Left ventricle myocardium inferior (tissue), 1 donor: Measurements from ENCODE around the gene BCKDK. TPM values are rescaled to one million over a fixed set of nuclear protein-coding genes. Genes with fewer than 3 reads are reported as not detected.
"Not testable (repeated sequence)": the region's sequence is repeated elsewhere in the genome, so short reads cannot be mapped to it uniquely, and the experiment has no call there.

Experiments used
- DNase-seq: peaks from one replicate; pipeline ENCODE4 v3.0.0-alpha.2; 2020
- H3K27ac ChIP-seq: fragments of 200-600 bp; replicated peaks from 2 replicates; pipeline ENCODE4 v1.8.0; 2021
- H3K27me3 ChIP-seq: fragments of 200-600 bp; 2 replicates; pipeline ENCODE4 v1.8.0; 2021; ENCODE audit warnings: low read depth
- H3K36me3 ChIP-seq: fragments of 200-600 bp; 2 replicates; pipeline ENCODE4 v1.8.0; 2021
- H3K4me1 ChIP-seq: fragments of 200-600 bp; 2 replicates; pipeline ENCODE4 v1.8.0; 2021
- H3K4me3 ChIP-seq: fragments of 200-600 bp; 2 replicates; pipeline ENCODE4 v1.8.0; 2021; ENCODE audit warnings: mild to moderate bottlenecking, moderate library complexity
- H3K9me3 ChIP-seq: fragments of 200-600 bp; replicated peaks from 2 replicates; pipeline ENCODE4 v1.8.0; 2021
- intact Hi-C: fragments of 100-400 bp; cut with micrococcal nuclease; formaldehyde crosslinking; loops from one replicate; pipeline ENCODE4 v1.11.0; 2022
- total RNA-seq: library from RNA; stranded (reverse); fragmentation: NEBNext Ultra II Directional; extraction: Animal tissue kit (Norgen Biotek cat#: 25700); gene quantifications from one replicate; pipeline ENCODE4 v1.2.1, GENCODE V29; 2021
- TF ChIP-seq, protein P1 (sequence below): fragments of 200-600 bp; IDR thresholded peaks from 2 replicates; pipeline ENCODE4 v1.8.0; 2021; ENCODE audit warnings: antibody characterized with exemption, mild to moderate bottlenecking, borderline replicate concordance
- donor health status: DM: no; HTN: yes; CAD: no; lungs with severe emphysema.

Gene BCKDK
- total RNA-seq, 1 donor from 2014 or later: 75.9 TPM

DNA sequence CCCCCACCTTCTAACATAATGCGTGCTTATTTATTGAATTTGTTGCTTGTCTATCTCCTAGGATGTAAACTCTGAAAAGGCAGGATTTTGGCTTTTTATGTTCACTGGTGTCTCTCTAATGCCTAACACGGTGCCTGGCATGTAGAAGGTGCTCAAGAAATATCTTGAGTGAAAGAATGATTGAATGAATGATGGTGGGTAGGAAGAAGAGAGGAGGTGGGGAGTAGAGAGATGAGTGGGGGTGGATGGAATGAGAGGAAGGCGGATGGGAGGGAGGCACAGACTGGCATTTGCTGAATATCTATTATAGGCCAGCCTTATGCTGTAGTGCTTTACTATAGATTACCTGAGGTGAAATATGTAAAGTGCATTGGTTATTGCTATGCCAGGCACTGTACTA is 39.4 kb downstream of the BCKDK start:
- Histone ChIP-seq H3K4me3 (no peak overlapping the region), H3K36me3 (no peaks in the 10 kb centered on the region), H3K27ac (no peak overlapping the region), H3K4me1 (peaks cover 10% of the 10 kb centered on the region), H3K27me3 (peaks cover 27% of the 10 kb centered on the region), H3K9me3 (no peaks in the 10 kb centered on the region)
- TF ChIP-seq, protein P1, sequence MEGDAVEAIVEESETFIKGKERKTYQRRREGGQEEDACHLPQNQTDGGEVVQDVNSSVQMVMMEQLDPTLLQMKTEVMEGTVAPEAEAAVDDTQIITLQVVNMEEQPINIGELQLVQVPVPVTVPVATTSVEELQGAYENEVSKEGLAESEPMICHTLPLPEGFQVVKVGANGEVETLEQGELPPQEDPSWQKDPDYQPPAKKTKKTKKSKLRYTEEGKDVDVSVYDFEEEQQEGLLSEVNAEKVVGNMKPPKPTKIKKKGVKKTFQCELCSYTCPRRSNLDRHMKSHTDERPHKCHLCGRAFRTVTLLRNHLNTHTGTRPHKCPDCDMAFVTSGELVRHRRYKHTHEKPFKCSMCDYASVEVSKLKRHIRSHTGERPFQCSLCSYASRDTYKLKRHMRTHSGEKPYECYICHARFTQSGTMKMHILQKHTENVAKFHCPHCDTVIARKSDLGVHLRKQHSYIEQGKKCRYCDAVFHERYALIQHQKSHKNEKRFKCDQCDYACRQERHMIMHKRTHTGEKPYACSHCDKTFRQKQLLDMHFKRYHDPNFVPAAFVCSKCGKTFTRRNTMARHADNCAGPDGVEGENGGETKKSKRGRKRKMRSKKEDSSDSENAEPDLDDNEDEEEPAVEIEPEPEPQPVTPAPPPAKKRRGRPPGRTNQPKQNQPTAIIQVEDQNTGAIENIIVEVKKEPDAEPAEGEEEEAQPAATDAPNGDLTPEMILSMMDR: no peak
- intact Hi-C loops: loop anchor here (10.0 kb wide), 1 partner anchor 163 kb away; the partner anchor contains the start of gene HSD3B7
- DNase-seq: no peak

DNA sequence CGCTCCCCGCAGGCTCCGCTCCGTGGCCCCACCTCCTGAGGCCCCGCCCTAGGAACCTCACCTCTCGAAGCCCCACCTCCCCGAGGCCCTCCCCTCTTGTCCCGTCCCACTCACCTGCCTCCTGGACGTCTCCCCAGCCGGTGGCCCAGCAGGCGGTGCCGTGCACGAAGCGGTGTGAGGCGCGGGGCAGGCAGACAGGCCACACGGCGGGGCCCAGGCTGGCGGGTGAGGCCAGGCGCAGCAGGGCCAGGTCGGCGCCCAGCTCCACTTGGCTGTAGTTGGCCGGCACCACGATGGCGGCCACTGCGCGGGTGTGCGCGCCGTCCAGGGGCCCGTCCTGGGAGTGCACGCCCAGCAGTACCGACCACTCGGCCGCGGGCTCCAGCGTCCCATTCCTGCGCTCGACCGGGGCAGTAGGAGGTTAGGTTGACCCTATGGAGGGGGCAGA is 40.1 kb downstream of the BCKDK start:
- no peak for DNase-seq
- no peak overlapping the region for H3K27ac ChIP-seq
- intact Hi-C loops: loop anchor here (10.0 kb wide), 1 partner anchor 164 kb away; the partner anchor contains the start of gene HSD3B7
- H3K4me1 ChIP-seq: peaks cover 4% of the 10 kb centered on the region
- peaks cover 27% of the 10 kb centered on the region for H3K27me3 ChIP-seq
- TF ChIP-seq, protein P1: no peak
- peak overlapping the region; percentile 39 for H3K4me3 ChIP-seq
- no peaks in the 10 kb centered on the region for H3K9me3 ChIP-seq
- no peaks in the 10 kb centered on the region for H3K36me3 ChIP-seq

DNA sequence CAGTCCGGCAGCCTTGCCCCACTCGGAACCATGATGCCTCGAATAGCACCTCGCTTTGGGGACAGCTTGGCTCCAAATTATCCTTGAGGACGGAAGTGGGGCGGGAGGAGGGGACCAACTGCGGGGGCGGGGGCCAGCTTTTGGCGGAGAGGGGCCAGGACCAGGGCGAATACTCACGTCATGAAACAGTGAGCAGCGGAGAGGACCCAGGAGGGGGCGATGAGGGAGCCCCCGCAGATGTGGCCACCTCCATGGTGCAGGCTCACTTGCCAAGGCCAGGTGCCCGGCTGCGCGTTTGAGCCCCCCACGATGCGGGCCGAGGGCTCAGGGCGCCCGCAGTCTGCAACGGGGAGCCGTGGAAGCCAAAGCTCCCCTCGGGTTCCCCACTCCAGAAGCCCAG is 40.7 kb downstream of the BCKDK start:
- DNase-seq: no peak
- no peaks in the 10 kb centered on the region for H3K36me3 ChIP-seq
- TF ChIP-seq, protein P1: no peak
- H3K27me3 ChIP-seq: peaks cover 27% of the 10 kb centered on the region
- H3K9me3 ChIP-seq: no peaks in the 10 kb centered on the region
- H3K27ac ChIP-seq: no peak overlapping the region
- H3K4me1 ChIP-seq: peaks cover 4% of the 10 kb centered on the region
- intact Hi-C loops: loop anchor here (10.0 kb wide), 1 partner anchor 164 kb away; the partner anchor contains the start of gene HSD3B7
- H3K4me3 ChIP-seq: no peak overlapping the region

DNA sequence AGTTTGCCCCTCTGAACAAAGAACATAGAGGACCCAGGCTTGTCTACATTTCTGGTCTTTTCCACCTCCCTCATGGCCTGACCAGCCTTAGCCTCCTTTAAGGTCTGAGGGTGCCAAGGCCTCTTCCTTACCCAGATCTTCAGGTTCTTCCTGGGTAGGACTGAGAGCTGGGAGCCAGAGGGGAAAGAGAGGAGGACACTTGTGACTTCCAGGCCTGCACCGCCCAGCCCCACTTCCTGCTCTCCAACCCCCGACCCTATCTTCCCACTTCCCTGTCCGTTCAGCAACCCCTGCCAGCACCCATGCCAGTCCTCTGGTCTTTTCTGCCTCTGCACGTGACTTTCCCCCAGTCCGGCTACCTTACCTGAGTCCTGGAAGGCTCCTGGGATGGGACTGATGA is 41.1 kb downstream of the BCKDK start:
- H3K4me3 ChIP-seq: peak overlapping the region; percentile 5
- no peak for DNase-seq
- no peaks in the 10 kb centered on the region for H3K9me3 ChIP-seq
- peaks cover 4% of the 10 kb centered on the region for H3K4me1 ChIP-seq
- no peaks in the 10 kb centered on the region for H3K36me3 ChIP-seq
- peaks cover 27% of the 10 kb centered on the region for H3K27me3 ChIP-seq
- TF ChIP-seq, protein P1: no peak
- no peak overlapping the region for H3K27ac ChIP-seq
- intact Hi-C loops: loop anchor here (10.0 kb wide), 1 partner anchor 165 kb away; the partner anchor contains the start of gene HSD3B7

DNA sequence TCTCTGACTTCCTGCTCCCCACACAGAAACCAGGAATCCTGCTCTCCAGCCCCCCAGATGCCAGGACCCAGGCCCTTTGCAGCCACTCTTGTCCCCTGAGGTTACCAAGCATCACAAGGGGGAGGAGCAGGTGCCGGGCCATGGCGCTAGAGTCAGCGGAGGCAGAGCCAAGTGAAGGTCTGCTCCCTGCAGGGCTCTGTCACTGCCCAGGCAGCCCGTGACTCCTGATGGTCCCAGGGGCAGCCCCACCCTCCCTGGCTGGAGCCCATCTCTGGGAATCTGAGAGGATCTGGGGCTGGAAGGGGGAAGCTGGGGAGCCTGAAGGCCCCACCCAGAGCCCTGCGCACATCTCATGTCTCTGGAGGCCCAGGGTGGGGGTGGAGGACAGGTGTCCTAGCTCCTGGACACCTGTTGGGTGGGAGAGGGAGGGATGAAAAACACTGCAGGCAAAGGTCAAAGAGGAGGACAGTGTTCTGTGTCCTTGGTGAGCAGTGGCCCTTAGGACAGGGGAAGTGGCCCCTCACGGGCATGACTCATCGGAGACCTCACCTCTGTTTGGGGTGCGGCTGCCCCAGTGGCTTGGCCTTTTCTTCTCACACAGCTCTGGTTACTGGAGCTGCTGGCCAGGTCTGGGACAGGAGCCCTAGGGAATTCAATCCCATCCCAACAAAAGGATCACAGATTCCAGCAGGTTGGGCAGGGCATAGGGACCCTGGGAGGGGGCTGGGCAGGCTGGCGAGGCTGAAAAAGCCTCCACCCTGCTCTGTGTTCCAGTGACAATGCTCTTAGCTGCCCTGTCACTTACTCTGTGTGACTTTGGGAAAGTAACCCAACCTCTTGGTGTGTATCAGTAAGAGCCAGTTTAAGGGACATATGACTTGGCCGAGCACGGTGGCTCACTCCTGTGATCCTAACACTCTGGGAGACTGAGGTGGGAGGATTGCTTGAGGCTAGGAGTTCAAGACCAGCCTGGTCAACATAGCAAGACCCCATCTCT is 42.0 kb downstream of the BCKDK start, which contains the start of gene PRSS36:
PRSS36 (minus strand) TSS at position 173 of the 997 bp plus-strand sequence; CDS start at position 142, 31 bp downstream.
- no peak for DNase-seq
- Histone ChIP-seq H3K4me1 (peaks cover 4% of the 10 kb centered on the region), H3K9me3 (no peaks in the 10 kb centered on the region), H3K27ac (peak within 1 kb of the TSS; percentile 23), H3K27me3 (peaks cover 27% of the 10 kb centered on the region), H3K36me3 (no peaks in the 10 kb centered on the region), H3K4me3 (peak within 1 kb of the TSS; percentile 5)
- TF ChIP-seq, protein P1: no peak
- intact Hi-C loops: loop anchor here (10.0 kb wide), 1 partner anchor 165 kb away; the partner anchor contains the start of gene HSD3B7

DNA sequence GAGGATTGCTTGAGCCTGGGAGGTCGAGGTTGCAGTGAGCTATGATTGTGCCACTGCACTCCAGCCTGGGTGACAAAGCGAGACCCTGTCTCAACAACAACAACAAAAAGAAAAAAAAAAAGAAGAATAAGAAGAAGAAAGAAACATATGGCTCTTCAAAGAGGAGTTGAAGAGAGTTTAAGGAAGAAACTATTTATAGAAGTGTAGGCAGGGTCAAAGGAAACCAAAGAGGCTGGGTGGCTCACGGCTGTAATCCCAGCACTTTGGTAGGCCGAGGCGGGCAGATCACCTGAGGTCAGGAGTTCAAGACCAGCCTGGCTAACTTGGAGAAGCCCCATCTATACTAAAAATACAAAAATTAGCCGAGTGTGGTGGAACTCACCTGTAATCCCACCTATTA is 42.8 kb downstream of the BCKDK start:
- intact Hi-C loops: not testable (repeated sequence)

More for the DNA sequence above, 42.8 kb downstream of the BCKDK start:
- not testable (repeated sequence) for H3K36me3 ChIP-seq, H3K9me3 ChIP-seq, H3K4me3 ChIP-seq, DNase-seq, H3K4me1 ChIP-seq, H3K27ac ChIP-seq
- H3K27me3 ChIP-seq: peaks cover 27% of the 10 kb centered on the region
